K562 (cell line): ENCODE data around the gene HNRNPA3. TPM values are rescaled to one million over a fixed set of nuclear protein-coding genes. Genes with fewer than 3 reads are reported as not detected.

Source experiments
- ATAC-seq: fragments of 200-7000 bp; cut with Tn5 transposase; 3 replicates; pipeline ENCODE4 v1.9.1; 2020; ENCODE audit warnings: moderate library complexity
- BruUV-seq: library from RNA; stranded (reverse); fragments of 400-500 nt; replicated peaks from 2 replicates; lab custom pipeline; 2021; lab: Mats Ljungman, UMichigan
- CTCF ChIA-PET: fragments of 300-600 bp; formaldehyde crosslinking; extraction: SDS; loops from one replicate; lab custom pipeline; 2021; ENCODE audit warnings: low intra/inter-chr PET ratio; lab: Yijun Ruan, JAX
- POLR2A ChIA-PET: fragments of 300-600, 350-650 bp; sonication (Branson Sonifier 250); formaldehyde crosslinking; extraction: SDS; loops from one replicate; lab custom pipeline; 2021; ENCODE audit warnings: antibody characterized with exemption, inconsistent platforms; lab: Yijun Ruan, JAX
- DNase-seq, 4 experiments: peaks; one replicate each; pipeline versions ENCODE4 v3.0.0 to v3.0.0-alpha.2; 2011 to 2018; ENCODE audit warnings: low spot score in 3 of 4, mixed read lengths in 3 of 4; ENCODE audit errors: extremely low read depth in 1 of 4
- FAIRE-seq: peaks from 2 replicates; lab custom pipeline; 2011; peaks lifted over from hg19 to GRCh38; lab: Jason Lieb, UNC
- H2AFZ ChIP-seq: 2 replicates; pipeline ENCODE4 v1.6.0; 2011; ENCODE audit warnings: low read depth, low read length, control low read depth, inconsistent platforms
- H3K27ac ChIP-seq: fragments of 200-600 bp; 3 replicates; pipeline ENCODE4 v1.8.0; 2011; ENCODE audit warnings: low read depth, mild to moderate bottlenecking, control low read depth, inconsistent platforms, low read length, moderate library complexity, mixed read lengths; ENCODE audit errors: extremely low read depth
- H3K27me3 ChIP-seq, 2 experiments: fragments of 300-600 bp in 1 of 2; 2 replicates in 1 of 2; 3 replicates in 1 of 2; pipeline versions ENCODE4 v1.6.0 to v1.8.0; 2011; ENCODE audit warnings: inconsistent platforms in 2 of 2, low read length in 2 of 2, mild to moderate bottlenecking in 1 of 2, mixed read lengths in 1 of 2, moderate library complexity in 1 of 2; ENCODE audit not compliant: control insufficient read depth in 2 of 2, insufficient read depth in 2 of 2
- H3K36me3 ChIP-seq: fragments of 300-600 bp; 3 replicates; pipeline ENCODE4 v1.8.0; 2011; ENCODE audit warnings: mild to moderate bottlenecking, low read length, inconsistent platforms; ENCODE audit not compliant: control insufficient read depth, insufficient read depth
- H3K4me1 ChIP-seq, 2 experiments: fragments of 200-600 bp in 1 of 2; replicated peaks in 1 of 2; 2 replicates in 1 of 2; 3 replicates in 1 of 2; pipeline versions ENCODE4 v1.5.1 to v1.8.0; 2011; ENCODE audit warnings: inconsistent platforms in 2 of 2, low read length in 2 of 2, mild to moderate bottlenecking in 1 of 2, mixed read lengths in 1 of 2, moderate library complexity in 1 of 2; ENCODE audit not compliant: control insufficient read depth in 2 of 2, insufficient read depth in 2 of 2
- H3K4me2 ChIP-seq: 2 replicates; pipeline ENCODE4 v1.6.1; 2011; ENCODE audit warnings: low read length, control low read depth, inconsistent platforms, mixed read lengths; ENCODE audit not compliant: insufficient read depth
- H3K4me3 ChIP-seq: fragments of 200-600 bp; sonication (generic), shearing (Covaris generic); 2 replicates; pipeline ENCODE4 v1.5.1; 2016; ENCODE audit warnings: control low read depth, inconsistent platforms
- H3K79me2 ChIP-seq: fragments of 200-600 bp; 3 replicates; pipeline ENCODE4 v1.8.0; 2011; ENCODE audit warnings: low read length, inconsistent platforms; ENCODE audit not compliant: control insufficient read depth, insufficient read depth
- H3K9ac ChIP-seq, 2 experiments: 2 replicates each; pipeline versions ENCODE4 v1.6.0 to v1.6.1; 2011; ENCODE audit warnings: low read depth in 2 of 2, low read length in 2 of 2, control low read depth in 1 of 2, inconsistent platforms in 1 of 2, mild to moderate bottlenecking in 1 of 2, mixed read lengths in 1 of 2; ENCODE audit not compliant: insufficient read depth in 1 of 2
- H3K9me1 ChIP-seq: one replicate; pipeline ENCODE4 v1.6.0; 2011; ENCODE audit warnings: inconsistent platforms, mild to moderate bottlenecking, low read length, moderate library complexity; ENCODE audit not compliant: control insufficient read depth, insufficient read depth
- H3K9me3 ChIP-seq: replicated peaks from 2 replicates; pipeline ENCODE4 v1.5.1; 2011; ENCODE audit warnings: low read depth, low read length, inconsistent platforms; ENCODE audit not compliant: control insufficient read depth, insufficient read depth
- H4K20me1 ChIP-seq: replicated peaks from 2 replicates; pipeline ENCODE4 v1.6.1; 2011; ENCODE audit warnings: low read length, inconsistent platforms, mixed read lengths; ENCODE audit not compliant: control insufficient read depth, insufficient read depth
- PML ChIP-seq: IDR thresholded peaks from 2 replicates; pipeline ENCODE4 v1.6.1; 2012; ENCODE audit warnings: low read length, inconsistent platforms
- SMAD4 ChIP-seq: fragments of 250-450 bp; sonication (Bioruptor Pico); conservative IDR thresholded peaks from 2 replicates; pipeline ENCODE4 v1.8.0; 2021; ENCODE audit warnings: inconsistent platforms, mild to moderate bottlenecking, moderate library complexity
- in situ Hi-C: fragments of 300-500 bp; cut with MboI; formaldehyde crosslinking; loops from 4 replicates; pipeline ENCODE4 v1.15.0; 2018; ENCODE audit warnings: inconsistent platforms, mixed read lengths
- intact Hi-C: fragments of 100-400 bp; cut with micrococcal nuclease; formaldehyde crosslinking; loops from 2 replicates; pipeline ENCODE4 v1.14.2; 2022
- polyA plus RNA-seq, 8 experiments: library from polyadenylated mRNA; depleted of rRNA in 4 of 8; stranded (reverse) in 5 of 8; unstranded in 3 of 8; fragments of >200 nt; fragmentation: Nextera tagmentation in 2 of 8; fragmentation: Illumina TruSeq in 1 of 8; extraction: Ambion mirVana in 2 of 8; extraction: Trizol in 1 of 8; gene quantifications; 2 replicates each; pipeline versions ENCODE4 v1.2.1 to v1.2.3, GENCODE V29; 2011 to 2014; ENCODE audit warnings: inconsistent platforms in 1 of 8, missing spikeins in 1 of 8
- total RNA-seq, 7 experiments: library from RNA; depleted of rRNA in 6 of 7; stranded (reverse); fragments of >200 nt in 6 of 7; fragmentation: Illumina TruSeq in 2 of 7; extraction: Trizol in 2 of 7; gene quantifications; 2 replicates each; pipeline versions ENCODE4 v1.2.1 to v1.2.3, GENCODE V29; 2011 to 2021; ENCODE audit warnings: low replicate concordance in 1 of 7
- TF ChIP-seq, protein P1 (sequence below): fragments of 450-650 bp; IDR thresholded peaks from one replicate; pipeline ENCODE4 v1.6.1; 2018; ENCODE audit warnings: mild to moderate bottlenecking, moderate library complexity; ENCODE audit not compliant: partially characterized antibody

HNRNPA3 gene
- total and polyA plus RNA-seq, 9 of the 15 experiments (the other 6 are each of a cell fraction or from before 2014, with no cell fraction given) = 72.8 to 428 (median 192) TPM

DNA sequence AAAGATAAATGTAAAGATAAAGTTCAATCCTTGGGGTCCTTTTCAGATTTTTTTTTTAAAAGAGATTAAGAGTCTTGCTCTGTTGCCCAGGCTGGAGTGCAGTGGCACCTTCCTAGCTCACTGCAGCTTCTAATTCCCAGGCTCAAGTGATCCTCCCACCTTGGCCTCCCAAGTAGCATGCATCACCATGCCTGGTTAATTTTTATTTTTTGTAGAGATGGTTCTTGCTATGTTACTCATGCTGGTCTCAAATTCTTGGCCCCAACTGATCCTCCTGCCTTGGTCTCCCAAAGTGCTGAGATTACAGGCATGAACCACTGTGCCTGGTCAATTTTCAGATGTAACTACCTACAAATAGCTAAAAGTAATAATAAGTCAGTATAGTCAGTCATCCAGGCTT, 30.9 kb downstream of the HNRNPA3 start:
- no TSS peak for BruUV-seq
- ChIA-PET POLR2A (interaction anchor here (0.7 to 3.0 kb wide), 3 partner anchors 11 to 20 kb away, joined by 5 to 23 read pairs (median 6); no protein-coding TSS in a partner anchor), CTCF (no interaction called here)
- Histone ChIP-seq H4K20me1 (peaks cover 25% of the 10 kb centered on the region), H3K4me2 (no peak overlapping the region; the same call in 1 of the 2 replicates), H3K27me3 (no peaks in the 10 kb centered on the region), H3K36me3 (peaks cover 37% of the 10 kb centered on the region; the same call in 2 of the 3 replicates), H3K79me2 (peaks cover 98% of the 10 kb centered on the region), H3K4me3 (no peak overlapping the region), H3K4me1 (peaks cover 18 to 60% of the 10 kb centered on the region in 2 experiments), H3K27ac (peak overlapping the region; percentile 78), H3K9ac (peak overlapping the region in 1 of 2 experiments; percentile 52; a peak in 3 of 4 replicates), H3K9me3 (no peaks in the 10 kb centered on the region), H2AFZ (no peak overlapping the region), H3K9me1 (no peaks in the 10 kb centered on the region)
- FAIRE-seq (no peak), ATAC-seq (no peak), DNase-seq (no peak)
- TF ChIP-seq PML (0 out of 2 replicates have a peak, but pooled peaks have one; percentile 29), SMAD4 (CRISPR knock-in tag) (peak; percentile 42; the same call in 1 of the 2 replicates)
- TF ChIP-seq, protein P1, sequence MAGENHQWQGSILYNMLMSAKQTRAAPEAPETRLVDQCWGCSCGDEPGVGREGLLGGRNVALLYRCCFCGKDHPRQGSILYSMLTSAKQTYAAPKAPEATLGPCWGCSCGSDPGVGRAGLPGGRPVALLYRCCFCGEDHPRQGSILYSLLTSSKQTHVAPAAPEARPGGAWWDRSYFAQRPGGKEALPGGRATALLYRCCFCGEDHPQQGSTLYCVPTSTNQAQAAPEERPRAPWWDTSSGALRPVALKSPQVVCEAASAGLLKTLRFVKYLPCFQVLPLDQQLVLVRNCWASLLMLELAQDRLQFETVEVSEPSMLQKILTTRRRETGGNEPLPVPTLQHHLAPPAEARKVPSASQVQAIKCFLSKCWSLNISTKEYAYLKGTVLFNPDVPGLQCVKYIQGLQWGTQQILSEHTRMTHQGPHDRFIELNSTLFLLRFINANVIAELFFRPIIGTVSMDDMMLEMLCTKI = no peak
- in situ Hi-C loops (no loop called here), intact Hi-C loops (loop anchor here (2.0 kb wide), 2 partner anchors 19 to 31 kb away; partner anchors contain the start of gene HNRNPA3)
